Urinary bladder (tissue), 4 donors: ENCODE results near the gene ATP13A3. TPM values are rescaled to one million over a fixed set of nuclear protein-coding genes. Genes with fewer than 3 reads are reported as not detected.

Experiments
- DNase-seq: peaks from one replicate; pipeline ENCODE4 v3.0.0-alpha.2; 2015; ENCODE audit errors: extremely low spot score
- H3K27ac ChIP-seq: one replicate; pipeline ENCODE4 v1.5.1; 2013; ENCODE audit warnings: low read depth, mild to moderate bottlenecking, moderate library complexity
- H3K36me3 ChIP-seq: one replicate; pipeline ENCODE4 v1.6.1; 2013; ENCODE audit warnings: mild to moderate bottlenecking, moderate library complexity; ENCODE audit not compliant: insufficient read depth
- H3K4me1 ChIP-seq: one replicate; pipeline ENCODE4 v1.6.1; 2013; ENCODE audit warnings: mild to moderate bottlenecking, moderate library complexity; ENCODE audit not compliant: insufficient read depth
- H3K4me3 ChIP-seq: one replicate; pipeline ENCODE4 v1.5.1; 2013; ENCODE audit warnings: low read depth, low read length
- WGBS: extraction: QIAGEN DNeasy Blood & Tissue Kit; methylation state at CpG from one replicate; pipeline ENCODE4 v1.1.7; 2013; 5-methylcytosine and 5-hydroxymethylcytosine counted together
- polyA plus RNA-seq: library from polyadenylated mRNA; stranded (reverse); fragments of 200-250 nt; gene quantifications from one replicate; pipeline ENCODE4 v1.2.3, GENCODE V29; 2013
- total RNA-seq: library from RNA; depleted of rRNA; stranded (reverse); fragments of >200 nt; gene quantifications from one replicate; pipeline ENCODE4 v1.2.3, GENCODE V29; 2014
- donor health status: healthy with polysubstance abuse.
- donor health status: healthy.

Gene ATP13A3
- total and polyA plus RNA-seq, 2 donors, result 20.3 to 111 TPM

DNA sequence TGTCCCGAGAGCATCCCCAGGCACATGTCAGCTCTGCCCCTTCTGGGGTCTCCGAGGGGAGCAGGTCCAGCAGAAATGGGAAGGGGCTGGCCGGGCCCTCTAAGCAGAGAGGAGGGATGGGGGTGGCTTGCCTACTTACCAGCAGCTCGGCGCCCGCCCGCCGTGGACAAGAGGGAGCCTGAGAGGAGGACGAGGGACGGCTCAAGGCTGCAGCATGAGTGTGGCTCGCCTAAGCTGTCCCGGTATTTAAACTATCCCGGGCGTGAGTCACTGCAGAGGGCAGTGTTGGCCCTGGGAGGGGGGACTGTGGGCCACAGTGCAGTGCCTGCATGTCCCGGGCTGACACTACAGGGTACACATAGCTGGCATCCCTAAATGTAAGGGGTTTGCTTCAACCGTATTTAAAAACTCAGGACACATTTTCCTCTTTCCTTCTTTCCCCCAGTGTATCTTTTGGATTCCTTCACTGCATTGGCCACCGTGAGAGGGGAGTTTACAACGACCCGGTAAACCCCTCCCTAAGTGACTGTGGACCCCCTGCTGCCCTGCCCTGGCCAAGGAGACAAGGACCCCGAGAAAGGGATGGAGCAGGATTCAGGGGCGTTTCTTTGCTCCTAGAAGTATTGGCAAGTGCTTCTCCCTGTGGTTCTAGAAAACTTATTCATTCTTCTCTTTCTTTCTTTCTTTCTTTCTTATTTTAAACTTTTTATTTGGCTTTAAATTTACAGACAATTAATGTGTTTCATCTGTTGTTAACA lies 117.1 kb downstream of the ATP13A3 start, which contains the start of gene LRRC15:
TSS of gene LRRC15 (minus strand) at position 222 of the 758 bp plus-strand sequence. CDS start 8,700 bp downstream, outside the sequence.
- DNase-seq, result no peak
- H3K27ac ChIP-seq, result no peak within 1 kb of the TSS
- 16% methylated on average over 21 of the region's 21 CpGs for WGBS
- no peaks in the 10 kb centered on the region for H3K36me3 ChIP-seq
- H3K4me3 ChIP-seq, result no peak within 1 kb of the TSS
- H3K4me1 ChIP-seq, result no peaks in the 10 kb centered on the region

DNA sequence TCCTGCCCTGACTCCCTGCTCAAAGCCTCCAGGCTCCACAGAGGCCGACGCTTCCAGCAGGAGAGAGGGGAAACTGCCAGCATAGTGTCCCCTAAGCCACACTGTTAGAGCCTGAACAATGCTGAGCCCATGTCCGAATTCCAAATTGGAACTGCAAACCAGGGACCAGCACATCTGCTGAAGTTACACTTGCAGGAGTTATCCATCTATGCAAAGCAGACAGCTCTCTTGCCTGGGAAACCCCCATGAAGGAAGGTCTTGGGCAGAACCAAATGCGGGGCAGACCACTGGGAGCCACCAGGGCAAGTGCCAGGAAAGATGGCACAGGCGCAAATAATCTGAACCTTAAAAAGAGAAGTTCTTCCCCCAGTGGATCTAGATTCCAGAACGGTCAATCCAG lies 117.9 kb downstream of the ATP13A3 start:
- H3K4me3 ChIP-seq, result no peak overlapping the region
- no peak for DNase-seq
- H3K27ac ChIP-seq, result no peak overlapping the region
- 80% methylated on average over 6 of the region's 6 CpGs for WGBS
- H3K4me1 ChIP-seq, result no peaks in the 10 kb centered on the region
- no peaks in the 10 kb centered on the region for H3K36me3 ChIP-seq

DNA sequence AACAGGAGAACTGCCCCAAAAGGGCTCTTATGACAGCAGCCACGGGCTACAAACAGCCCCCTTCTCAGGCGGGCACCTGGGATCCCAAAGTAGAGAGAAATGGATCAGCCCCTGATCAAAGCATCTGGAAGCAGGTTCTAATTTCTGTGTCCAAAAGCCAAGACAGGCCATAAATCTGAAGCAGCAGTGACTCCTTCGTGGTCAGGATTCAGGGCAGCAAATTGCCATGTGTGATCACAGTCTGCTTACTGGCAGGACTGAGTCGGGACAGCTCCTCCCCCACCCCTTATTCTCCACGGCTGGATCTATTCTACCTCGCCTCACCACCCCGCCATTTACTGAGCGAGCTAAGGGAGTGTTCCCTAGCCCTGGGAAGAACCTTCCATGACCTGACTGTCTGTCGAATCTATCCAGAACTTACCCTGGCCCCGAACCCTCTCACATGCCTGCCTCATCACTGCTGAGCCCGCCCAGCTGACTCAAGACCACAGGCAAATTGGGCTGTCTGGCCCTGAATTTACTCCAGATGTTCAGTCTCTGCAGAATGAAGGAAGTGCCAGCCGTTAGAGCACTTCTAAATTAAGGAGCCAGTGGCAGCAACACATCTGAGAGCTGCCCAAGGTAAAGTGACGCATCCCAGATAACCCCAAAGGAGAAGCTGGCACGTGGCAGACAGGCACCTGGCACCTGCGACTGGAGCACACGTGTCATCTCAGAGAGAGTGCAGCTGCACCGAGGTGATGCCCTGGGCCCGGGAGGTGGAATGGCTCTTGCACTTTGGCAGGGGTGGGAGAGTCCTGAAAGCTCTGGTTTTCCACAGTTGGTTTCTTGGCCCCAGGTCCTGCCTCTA lies 118.6 kb downstream of the ATP13A3 start:
- Histone ChIP-seq H3K4me3 (no peak overlapping the region), H3K27ac (no peak overlapping the region), H3K4me1 (no peaks in the 10 kb centered on the region), H3K36me3 (no peaks in the 10 kb centered on the region)
- WGBS, result 58% methylated on average over 18 of the region's 18 CpGs
- no peak for DNase-seq

DNA sequence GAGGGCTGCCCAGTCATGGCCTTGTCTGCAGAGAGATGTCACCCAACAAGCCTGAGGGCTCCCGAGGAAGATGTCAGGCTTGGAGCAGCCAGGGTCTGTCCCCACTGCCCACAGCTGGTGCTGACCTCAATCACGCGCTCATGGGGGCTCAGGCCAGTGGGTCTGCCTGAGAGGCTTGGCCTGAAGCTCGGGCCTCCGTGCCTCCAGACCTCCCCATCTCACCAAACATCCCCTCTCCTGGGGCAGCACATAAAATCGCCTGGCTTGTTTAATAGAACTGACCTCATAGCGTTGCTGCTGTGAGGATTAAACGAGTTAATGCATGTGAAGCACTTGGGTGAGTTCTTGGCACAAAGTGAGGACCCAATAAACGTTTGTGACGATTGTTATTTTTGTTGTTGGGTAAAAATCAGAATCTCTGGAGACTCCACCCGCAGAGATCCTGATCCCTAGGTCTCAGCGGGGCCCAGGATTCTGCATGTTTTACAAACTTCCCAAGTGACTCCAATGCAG lies 120.8 kb downstream of the ATP13A3 start:
- no peaks in the 10 kb centered on the region for H3K4me1 ChIP-seq
- DNase-seq, result no peak
- H3K36me3 ChIP-seq, result no peaks in the 10 kb centered on the region
- H3K27ac ChIP-seq, result no peak overlapping the region
- 78% methylated on average over 12 of the region's 12 CpGs for WGBS
- H3K4me3 ChIP-seq, result no peak overlapping the region

- no peak for DNase-seq
- H3K36me3 ChIP-seq, result no peaks in the 10 kb centered on the region
- 95% methylated on average over 6 of the region's 6 CpGs for WGBS
- no peak overlapping the region for H3K27ac ChIP-seq
- no peaks in the 10 kb centered on the region for H3K4me1 ChIP-seq
- no peak overlapping the region for H3K4me3 ChIP-seq
These were observed 121.3 kb downstream of the ATP13A3 start for GRCh38 chr3:194365526-194365925.

DNA sequence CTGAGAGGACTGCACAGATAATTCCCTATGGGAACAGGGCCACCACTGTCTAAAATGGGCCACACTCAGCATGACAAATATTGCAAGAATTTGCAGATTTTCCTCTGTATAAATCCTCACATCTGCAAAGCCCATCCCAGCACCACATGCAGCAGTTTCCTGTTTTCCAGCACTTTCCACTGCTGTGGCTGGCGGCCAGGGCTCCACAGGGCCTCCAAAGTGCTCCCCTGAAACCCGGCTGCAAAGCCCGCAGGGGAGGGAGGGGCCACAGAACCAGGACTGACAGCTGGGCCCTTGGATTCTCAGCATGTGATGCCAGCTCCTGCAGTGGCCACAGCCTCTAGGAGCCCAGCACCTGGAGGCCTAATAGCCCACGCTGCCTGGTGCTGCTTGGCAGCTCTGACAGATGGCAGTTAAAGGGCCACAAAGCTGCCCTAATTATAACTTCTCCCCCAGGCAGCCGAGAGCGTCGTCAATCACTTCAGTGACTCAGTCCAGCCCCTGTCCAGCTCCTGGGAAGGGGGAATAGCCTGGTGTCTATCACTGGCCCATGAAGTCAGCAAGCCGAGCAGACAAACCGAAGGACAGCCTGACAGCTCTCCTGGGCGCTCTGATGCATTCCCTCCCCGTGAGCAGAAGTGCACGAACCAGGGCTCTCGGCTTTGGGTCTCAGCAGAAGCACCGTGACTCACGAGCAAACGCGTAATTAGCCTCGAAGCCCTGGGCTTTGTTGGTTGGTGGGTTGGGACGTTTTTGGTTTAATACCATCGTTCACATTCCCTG lies 122.0 kb downstream of the ATP13A3 start:
- no peak overlapping the region for H3K4me3 ChIP-seq
- H3K27ac ChIP-seq, result no peak overlapping the region
- 56% methylated on average over 20 of the region's 20 CpGs for WGBS
- H3K36me3 ChIP-seq, result no peaks in the 10 kb centered on the region
- DNase-seq, result no peak
- H3K4me1 ChIP-seq, result no peaks in the 10 kb centered on the region

DNA sequence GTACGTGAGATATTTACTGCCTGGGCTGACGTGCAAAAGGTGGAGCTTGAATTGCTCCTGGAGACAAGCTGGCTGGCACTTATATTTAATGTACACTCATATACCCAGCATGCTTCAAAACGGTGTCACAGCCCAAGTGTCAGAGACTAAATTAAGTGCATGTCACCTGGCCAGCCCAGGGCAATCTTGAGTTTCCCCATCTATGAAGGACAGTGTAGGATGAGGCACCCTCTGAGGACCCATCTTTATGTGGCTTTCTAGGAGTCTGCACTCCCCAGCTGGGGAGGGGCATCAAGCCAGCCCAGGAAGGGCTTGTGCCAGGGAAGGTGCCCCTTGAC lies 122.5 kb downstream of the ATP13A3 start:
- no peak overlapping the region for H3K4me3 ChIP-seq
- no peak overlapping the region for H3K27ac ChIP-seq
- no peak for DNase-seq
- no peaks in the 10 kb centered on the region for H3K4me1 ChIP-seq
- WGBS, result 68% methylated on average over 3 of the region's 3 CpGs
- H3K36me3 ChIP-seq, result no peaks in the 10 kb centered on the region

DNA sequence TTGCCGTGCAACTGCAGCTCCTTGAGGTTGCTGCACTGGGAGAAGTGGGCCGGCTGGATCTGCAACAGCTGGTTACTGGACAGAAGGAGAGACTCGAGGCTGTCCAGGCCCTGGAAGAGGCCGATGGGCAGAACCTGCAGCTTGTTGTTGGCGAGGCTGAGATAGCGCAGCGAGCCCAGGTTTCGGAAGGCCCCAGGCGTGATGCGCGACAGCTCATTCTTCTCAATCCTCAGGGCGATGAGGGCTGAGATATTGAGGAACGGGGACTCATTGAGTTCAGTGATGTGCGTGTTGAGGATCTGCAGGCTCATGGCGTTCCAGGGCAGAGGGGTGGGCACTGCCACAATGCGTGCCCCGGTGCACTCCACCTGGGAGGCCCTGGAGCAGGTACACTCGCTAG lies 126.2 kb downstream of the ATP13A3 start:
- Histone ChIP-seq H3K4me1 (no peaks in the 10 kb centered on the region), H3K27ac (no peak overlapping the region), H3K4me3 (no peak overlapping the region), H3K36me3 (no peaks in the 10 kb centered on the region)
- WGBS, result 89% methylated on average over 18 of the region's 18 CpGs
- no peak for DNase-seq

GRCh38 chr3:194357681-194358080 lies 129.1 kb downstream of the ATP13A3 start:
- Histone ChIP-seq H3K36me3 (no peaks in the 10 kb centered on the region), H3K27ac (no peak overlapping the region), H3K4me1 (no peaks in the 10 kb centered on the region), H3K4me3 (no peak overlapping the region)
- no peak for DNase-seq
- WGBS, result 80% methylated on average over 11 of the region's 11 CpGs

- Histone ChIP-seq H3K36me3 (no peaks in the 10 kb centered on the region), H3K4me3 (no peak overlapping the region), H3K4me1 (no peaks in the 10 kb centered on the region), H3K27ac (no peak overlapping the region)
- no peak for DNase-seq
- 50% methylated on average over 7 of the region's 7 CpGs for WGBS
These were observed 131.4 kb downstream of the ATP13A3 start for GRCh38 chr3:194355379-194355778.

GRCh38 chr3:194354315-194354714 lies 132.5 kb downstream of the ATP13A3 start:
- no peak for DNase-seq
- no peak overlapping the region for H3K4me3 ChIP-seq
- H3K27ac ChIP-seq, result no peak overlapping the region
- 87% methylated on average over 2 of the region's 2 CpGs for WGBS
- no peaks in the 10 kb centered on the region for H3K4me1 ChIP-seq
- no peaks in the 10 kb centered on the region for H3K36me3 ChIP-seq
